ENCODE results near the gene HBS1L. TPM values are rescaled to one million over a fixed set of nuclear protein-coding genes. Genes with fewer than 3 reads are reported as not detected.

The HBS1L gene
- total RNA-seq, 1 experiment from 2014 or later, result 95.4 TPM

DNA sequence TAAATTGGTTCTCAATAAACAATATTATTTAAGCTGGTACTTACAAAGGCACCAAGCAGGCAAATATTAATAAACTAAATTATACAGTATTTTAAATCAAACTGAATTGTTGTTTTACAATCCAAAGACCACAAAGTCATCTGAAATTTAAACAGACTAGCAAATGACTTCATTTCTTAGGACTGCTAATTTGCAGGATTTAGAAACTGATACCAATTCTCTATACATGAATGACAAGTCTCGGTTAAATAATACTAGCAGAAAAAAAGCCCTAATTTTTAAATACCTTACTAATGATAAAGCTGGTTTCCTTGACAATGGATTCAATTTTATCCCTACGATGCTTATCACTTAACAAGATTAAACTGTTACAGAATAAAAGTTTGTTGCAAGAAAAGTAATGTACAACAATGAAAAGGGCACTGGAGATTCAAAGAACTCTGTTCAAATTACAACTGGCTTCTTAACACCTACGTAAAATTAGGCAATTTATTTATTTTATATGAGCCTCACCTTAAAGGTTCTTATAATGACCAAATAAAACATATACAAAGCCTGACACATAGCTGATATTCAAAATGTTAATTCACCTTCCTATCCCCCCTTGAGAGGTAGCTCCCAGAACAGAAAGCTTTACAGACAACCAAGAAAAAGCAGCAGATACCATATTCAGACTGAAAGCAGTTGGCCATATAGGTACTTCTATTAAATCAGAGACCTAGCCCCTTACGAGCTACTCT, 33.1 kb downstream of the HBS1L start:
- Mint-ChIP-seq H3K27me3 (ENCODE audit: low read depth) (no peaks in the 10 kb centered on the region), H3K27ac (no peak overlapping the region), H3K4me3 (no peak overlapping the region), H3K4me1 (peaks cover 14% of the 10 kb centered on the region), H3K9me3 (no peaks in the 10 kb centered on the region), H3K36me3 (no peaks in the 10 kb centered on the region)
- ChIA-PET CTCF (interaction anchor here (1.5 kb wide), 1 partner anchor 19 kb away, joined by 8 read pairs; no protein-coding TSS in a partner anchor), POLR2A (no interaction called here)
- TF ChIP-seq IRF2 (CRISPR knock-in tag; IDR thresholded peaks at IDR 0.05; ENCODE audit: borderline replicate concordance, low read depth), result no peak
- no peak for TF ChIP-seq E2F1 (CRISPR knock-in tag; IDR thresholded peaks at IDR 0.05)
- TF ChIP-seq, protein P1, sequence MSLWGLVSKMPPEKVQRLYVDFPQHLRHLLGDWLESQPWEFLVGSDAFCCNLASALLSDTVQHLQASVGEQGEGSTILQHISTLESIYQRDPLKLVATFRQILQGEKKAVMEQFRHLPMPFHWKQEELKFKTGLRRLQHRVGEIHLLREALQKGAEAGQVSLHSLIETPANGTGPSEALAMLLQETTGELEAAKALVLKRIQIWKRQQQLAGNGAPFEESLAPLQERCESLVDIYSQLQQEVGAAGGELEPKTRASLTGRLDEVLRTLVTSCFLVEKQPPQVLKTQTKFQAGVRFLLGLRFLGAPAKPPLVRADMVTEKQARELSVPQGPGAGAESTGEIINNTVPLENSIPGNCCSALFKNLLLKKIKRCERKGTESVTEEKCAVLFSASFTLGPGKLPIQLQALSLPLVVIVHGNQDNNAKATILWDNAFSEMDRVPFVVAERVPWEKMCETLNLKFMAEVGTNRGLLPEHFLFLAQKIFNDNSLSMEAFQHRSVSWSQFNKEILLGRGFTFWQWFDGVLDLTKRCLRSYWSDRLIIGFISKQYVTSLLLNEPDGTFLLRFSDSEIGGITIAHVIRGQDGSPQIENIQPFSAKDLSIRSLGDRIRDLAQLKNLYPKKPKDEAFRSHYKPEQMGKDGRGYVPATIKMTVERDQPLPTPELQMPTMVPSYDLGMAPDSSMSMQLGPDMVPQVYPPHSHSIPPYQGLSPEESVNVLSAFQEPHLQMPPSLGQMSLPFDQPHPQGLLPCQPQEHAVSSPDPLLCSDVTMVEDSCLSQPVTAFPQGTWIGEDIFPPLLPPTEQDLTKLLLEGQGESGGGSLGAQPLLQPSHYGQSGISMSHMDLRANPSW (CRISPR knock-in tag; conservative IDR thresholded peaks at IDR 0.05; ENCODE audit: low read depth), result no peak
- no peak for ATAC-seq
- DNase-seq (ENCODE audit: low spot score), result no peak

- ATAC-seq (no peak), DNase-seq (ENCODE audit: low spot score) (no peak)
- Mint-ChIP-seq H3K27ac (peak overlapping the region; percentile 17; the same call in 1 of the 2 replicates), H3K27me3 (ENCODE audit: low read depth) (no peaks in the 10 kb centered on the region), H3K9me3 (no peaks in the 10 kb centered on the region), H3K4me3 (no peak overlapping the region), H3K4me1 (0 out of 2 replicates have a peak, but pooled peaks cover 3% of the 10 kb centered on the region), H3K36me3 (no peaks in the 10 kb centered on the region)
- TF ChIP-seq EMX1 (CRISPR knock-in tag; IDR thresholded peaks at IDR 0.05) (no peak), ZNF138 (CRISPR knock-in tag; conservative IDR thresholded peaks at IDR 0.05) (no peak), OVOL2 (CRISPR knock-in tag; IDR thresholded peaks at IDR 0.05; ENCODE audit: borderline replicate concordance) (no peak), ZMAT4 (CRISPR knock-in tag; IDR thresholded peaks at IDR 0.05) (no peak), ZNF317 (CRISPR knock-in tag; IDR thresholded peaks at IDR 0.05; ENCODE audit: borderline replicate concordance, low read depth) (no peak), ATF1 (CRISPR knock-in tag; IDR thresholded peaks at IDR 0.05) (no peak), CREM (CRISPR knock-in tag; IDR thresholded peaks at IDR 0.05) (no peak), GRHL2 (CRISPR knock-in tag; IDR thresholded peaks at IDR 0.05; ENCODE audit: insufficient replicate concordance, severe bottlenecking) (no peak)
- TF ChIP-seq, protein P2, sequence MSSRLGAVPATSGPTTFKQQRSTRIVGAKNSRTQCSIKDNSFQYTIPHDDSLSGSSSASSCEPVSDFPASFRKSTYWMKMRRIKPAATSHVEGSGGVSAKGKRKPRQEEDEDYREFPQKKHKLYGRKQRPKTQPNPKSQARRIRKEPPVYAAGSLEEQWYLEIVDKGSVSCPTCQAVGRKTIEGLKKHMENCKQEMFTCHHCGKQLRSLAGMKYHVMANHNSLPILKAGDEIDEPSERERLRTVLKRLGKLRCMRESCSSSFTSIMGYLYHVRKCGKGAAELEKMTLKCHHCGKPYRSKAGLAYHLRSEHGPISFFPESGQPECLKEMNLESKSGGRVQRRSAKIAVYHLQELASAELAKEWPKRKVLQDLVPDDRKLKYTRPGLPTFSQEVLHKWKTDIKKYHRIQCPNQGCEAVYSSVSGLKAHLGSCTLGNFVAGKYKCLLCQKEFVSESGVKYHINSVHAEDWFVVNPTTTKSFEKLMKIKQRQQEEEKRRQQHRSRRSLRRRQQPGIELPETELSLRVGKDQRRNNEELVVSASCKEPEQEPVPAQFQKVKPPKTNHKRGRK (CRISPR knock-in tag; IDR thresholded peaks at IDR 0.05; ENCODE audit: borderline replicate concordance), result no peak
- TF ChIP-seq, protein P3, sequence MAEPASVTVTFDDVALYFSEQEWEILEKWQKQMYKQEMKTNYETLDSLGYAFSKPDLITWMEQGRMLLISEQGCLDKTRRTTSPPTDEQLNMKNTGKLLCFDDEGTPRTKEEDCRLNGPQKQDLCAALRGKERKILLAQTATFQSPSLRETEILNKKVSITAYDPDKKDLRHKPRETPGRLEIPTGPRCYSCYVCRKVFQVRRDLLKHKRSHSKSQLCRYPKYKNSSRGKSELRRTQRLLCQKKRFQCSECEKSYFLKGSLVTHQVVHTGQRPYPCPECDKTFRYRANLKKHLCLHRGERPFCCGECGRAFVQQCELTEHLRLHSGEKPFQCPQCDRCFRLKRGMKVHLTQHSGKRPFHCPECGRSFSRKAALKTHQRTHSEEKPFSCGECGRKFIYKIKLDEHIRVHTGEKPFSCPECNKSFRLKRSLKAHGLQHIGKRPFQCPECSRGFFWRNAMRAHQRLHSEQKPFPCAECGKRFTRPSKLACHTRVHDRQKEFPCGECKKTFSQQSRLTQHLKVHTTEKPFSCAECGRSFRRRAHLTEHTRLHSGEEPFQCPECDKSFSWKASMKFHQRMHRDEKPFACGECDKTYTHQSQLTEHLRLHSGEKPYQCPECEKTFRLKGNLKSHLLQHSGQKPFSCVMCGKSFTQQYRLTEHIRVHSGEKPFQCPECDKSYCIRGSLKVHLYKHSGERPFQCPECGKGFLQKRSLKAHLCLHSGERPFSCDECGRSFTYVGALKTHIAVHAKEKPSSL (CRISPR knock-in tag; conservative IDR thresholded peaks at IDR 0.05), result no peak
- ChIA-PET CTCF (no interaction called here), POLR2A (no interaction called here)
Measured at GRCh38 chr6:135018941-135019340, 35.7 kb downstream of the HBS1L start.

All from WTC11 (cell line).